ENCODE results near the gene ZNF576. TPM values are rescaled to one million over a fixed set of nuclear protein-coding genes. Genes with fewer than 3 reads are reported as not detected.

Gene ZNF576
- total and polyA plus RNA-seq, 2 of the 13 experiments (the other 11 are each of a cell fraction or from before 2014, with no cell fraction given) = 7.2 to 9.6 TPM

DNA sequence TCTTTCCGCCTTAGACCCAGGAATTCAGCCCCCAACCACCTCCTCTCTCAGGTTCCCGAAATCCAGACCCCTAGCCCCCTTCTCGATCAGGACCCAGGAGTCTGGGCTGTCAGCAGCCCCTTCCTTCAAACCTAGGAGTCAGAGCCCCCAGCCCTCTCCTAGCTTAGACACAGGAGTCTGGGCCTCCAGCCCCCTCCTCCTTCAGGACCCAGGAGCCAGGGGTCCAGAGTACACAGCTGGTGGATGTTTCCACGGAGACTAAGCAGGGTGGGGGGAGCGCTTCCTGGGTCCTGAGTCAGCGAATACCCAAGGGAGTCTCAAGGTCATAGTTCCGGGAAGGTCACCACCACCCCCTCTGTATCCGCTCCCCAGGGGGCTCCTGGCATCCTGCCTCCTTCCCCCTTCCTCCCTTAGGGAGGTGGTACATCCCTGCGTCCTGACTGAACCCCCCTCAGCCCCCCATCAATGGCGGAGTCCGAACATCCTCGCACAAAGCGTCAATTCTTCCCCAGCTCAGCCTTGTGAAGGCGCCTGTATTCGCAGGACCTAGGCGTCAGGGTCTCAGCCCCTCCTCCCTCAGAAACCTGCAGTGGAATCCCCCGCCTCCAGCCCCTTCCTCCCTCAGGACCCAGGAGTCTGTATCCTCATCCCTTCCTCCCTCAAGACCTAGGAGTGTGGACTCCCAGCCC, 38.6 kb downstream of the ZNF576 start (continued):
- TF ChIP-seq, protein P1, sequence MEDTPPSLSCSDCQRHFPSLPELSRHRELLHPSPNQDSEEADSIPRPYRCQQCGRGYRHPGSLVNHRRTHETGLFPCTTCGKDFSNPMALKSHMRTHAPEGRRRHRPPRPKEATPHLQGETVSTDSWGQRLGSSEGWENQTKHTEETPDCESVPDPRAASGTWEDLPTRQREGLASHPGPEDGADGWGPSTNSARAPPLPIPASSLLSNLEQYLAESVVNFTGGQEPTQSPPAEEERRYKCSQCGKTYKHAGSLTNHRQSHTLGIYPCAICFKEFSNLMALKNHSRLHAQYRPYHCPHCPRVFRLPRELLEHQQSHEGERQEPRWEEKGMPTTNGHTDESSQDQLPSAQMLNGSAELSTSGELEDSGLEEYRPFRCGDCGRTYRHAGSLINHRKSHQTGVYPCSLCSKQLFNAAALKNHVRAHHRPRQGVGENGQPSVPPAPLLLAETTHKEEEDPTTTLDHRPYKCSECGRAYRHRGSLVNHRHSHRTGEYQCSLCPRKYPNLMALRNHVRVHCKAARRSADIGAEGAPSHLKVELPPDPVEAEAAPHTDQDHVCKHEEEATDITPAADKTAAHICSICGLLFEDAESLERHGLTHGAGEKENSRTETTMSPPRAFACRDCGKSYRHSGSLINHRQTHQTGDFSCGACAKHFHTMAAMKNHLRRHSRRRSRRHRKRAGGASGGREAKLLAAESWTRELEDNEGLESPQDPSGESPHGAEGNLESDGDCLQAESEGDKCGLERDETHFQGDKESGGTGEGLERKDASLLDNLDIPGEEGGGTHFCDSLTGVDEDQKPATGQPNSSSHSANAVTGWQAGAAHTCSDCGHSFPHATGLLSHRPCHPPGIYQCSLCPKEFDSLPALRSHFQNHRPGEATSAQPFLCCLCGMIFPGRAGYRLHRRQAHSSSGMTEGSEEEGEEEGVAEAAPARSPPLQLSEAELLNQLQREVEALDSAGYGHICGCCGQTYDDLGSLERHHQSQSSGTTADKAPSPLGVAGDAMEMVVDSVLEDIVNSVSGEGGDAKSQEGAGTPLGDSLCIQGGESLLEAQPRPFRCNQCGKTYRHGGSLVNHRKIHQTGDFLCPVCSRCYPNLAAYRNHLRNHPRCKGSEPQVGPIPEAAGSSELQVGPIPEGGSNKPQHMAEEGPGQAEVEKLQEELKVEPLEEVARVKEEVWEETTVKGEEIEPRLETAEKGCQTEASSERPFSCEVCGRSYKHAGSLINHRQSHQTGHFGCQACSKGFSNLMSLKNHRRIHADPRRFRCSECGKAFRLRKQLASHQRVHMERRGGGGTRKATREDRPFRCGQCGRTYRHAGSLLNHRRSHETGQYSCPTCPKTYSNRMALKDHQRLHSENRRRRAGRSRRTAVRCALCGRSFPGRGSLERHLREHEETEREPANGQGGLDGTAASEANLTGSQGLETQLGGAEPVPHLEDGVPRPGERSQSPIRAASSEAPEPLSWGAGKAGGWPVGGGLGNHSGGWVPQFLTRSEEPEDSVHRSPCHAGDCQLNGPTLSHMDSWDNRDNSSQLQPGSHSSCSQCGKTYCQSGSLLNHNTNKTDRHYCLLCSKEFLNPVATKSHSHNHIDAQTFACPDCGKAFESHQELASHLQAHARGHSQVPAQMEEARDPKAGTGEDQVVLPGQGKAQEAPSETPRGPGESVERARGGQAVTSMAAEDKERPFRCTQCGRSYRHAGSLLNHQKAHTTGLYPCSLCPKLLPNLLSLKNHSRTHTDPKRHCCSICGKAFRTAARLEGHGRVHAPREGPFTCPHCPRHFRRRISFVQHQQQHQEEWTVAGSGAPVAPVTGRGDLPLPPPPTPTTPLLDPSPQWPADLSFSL (CRISPR knock-in tag; IDR thresholded peaks at IDR 0.05) = no peak
- TF ChIP-seq SMARCE1 (IDR thresholded peaks at IDR 0.05; ENCODE audit: borderline replicate concordance) (no peak), RORA (CRISPR knock-in tag; IDR thresholded peaks at IDR 0.05) (no peak), MTA1 (CRISPR knock-in tag; IDR thresholded peaks at IDR 0.05; ENCODE audit: borderline replicate concordance) (peak; percentile 70; the same call in 1 of the 2 replicates), MEIS1 (CRISPR knock-in tag; IDR thresholded peaks at IDR 0.05; ENCODE audit: borderline replicate concordance) (0 out of 2 replicates have a peak, but pooled peaks have one; percentile 42), HMGA1 (CRISPR knock-in tag; conservative IDR thresholded peaks at IDR 0.05) (no peak), ZNF468 (CRISPR knock-in tag; IDR thresholded peaks at IDR 0.05) (no peak), MEIS2 (CRISPR knock-in tag; IDR thresholded peaks at IDR 0.05) (no peak), ZNF737 (CRISPR knock-in tag; IDR thresholded peaks at IDR 0.05; ENCODE audit: borderline replicate concordance) (no peak), FOXP1 (IDR thresholded peaks at IDR 0.05) (no peak), FOXP1 (CRISPR knock-in tag; IDR thresholded peaks at IDR 0.05) (0 out of 2 replicates have a peak, but pooled peaks have one; percentile 7), DPF2 (CRISPR knock-in tag; IDR thresholded peaks at IDR 0.05; ENCODE audit: borderline replicate concordance, low read depth) (peak; percentile 61; the same call in 1 of the 2 replicates), SOX13 (IDR thresholded peaks at IDR 0.05) (no peak), SOX13 (CRISPR knock-in tag; conservative IDR thresholded peaks at IDR 0.05 in 1 of 2, IDR thresholded peaks at IDR 0.05 in 1 of 2) (peak in 1 of 2 experiments; percentile 28; a peak in 1 of 4 replicates), ZC3H4 (CRISPR knock-in tag; IDR thresholded peaks at IDR 0.05; ENCODE audit: borderline replicate concordance) (no peak), BRD4 (CRISPR knock-in tag; IDR thresholded peaks at IDR 0.05) (no peak), MAF1 (CRISPR knock-in tag; IDR thresholded peaks at IDR 0.05; ENCODE audit: borderline replicate concordance) (no peak), GZF1 (CRISPR knock-in tag; IDR thresholded peaks at IDR 0.05) (no peak), CENPT (CRISPR knock-in tag; IDR thresholded peaks at IDR 0.05; ENCODE audit: low read depth) (no peak)
- TF ChIP-seq, protein P2, sequence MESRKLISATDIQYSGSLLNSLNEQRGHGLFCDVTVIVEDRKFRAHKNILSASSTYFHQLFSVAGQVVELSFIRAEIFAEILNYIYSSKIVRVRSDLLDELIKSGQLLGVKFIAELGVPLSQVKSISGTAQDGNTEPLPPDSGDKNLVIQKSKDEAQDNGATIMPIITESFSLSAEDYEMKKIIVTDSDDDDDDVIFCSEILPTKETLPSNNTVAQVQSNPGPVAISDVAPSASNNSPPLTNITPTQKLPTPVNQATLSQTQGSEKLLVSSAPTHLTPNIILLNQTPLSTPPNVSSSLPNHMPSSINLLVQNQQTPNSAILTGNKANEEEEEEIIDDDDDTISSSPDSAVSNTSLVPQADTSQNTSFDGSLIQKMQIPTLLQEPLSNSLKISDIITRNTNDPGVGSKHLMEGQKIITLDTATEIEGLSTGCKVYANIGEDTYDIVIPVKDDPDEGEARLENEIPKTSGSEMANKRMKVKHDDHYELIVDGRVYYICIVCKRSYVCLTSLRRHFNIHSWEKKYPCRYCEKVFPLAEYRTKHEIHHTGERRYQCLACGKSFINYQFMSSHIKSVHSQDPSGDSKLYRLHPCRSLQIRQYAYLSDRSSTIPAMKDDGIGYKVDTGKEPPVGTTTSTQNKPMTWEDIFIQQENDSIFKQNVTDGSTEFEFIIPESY (CRISPR knock-in tag; IDR thresholded peaks at IDR 0.05) = no peak
- TF ChIP-seq, protein P3, sequence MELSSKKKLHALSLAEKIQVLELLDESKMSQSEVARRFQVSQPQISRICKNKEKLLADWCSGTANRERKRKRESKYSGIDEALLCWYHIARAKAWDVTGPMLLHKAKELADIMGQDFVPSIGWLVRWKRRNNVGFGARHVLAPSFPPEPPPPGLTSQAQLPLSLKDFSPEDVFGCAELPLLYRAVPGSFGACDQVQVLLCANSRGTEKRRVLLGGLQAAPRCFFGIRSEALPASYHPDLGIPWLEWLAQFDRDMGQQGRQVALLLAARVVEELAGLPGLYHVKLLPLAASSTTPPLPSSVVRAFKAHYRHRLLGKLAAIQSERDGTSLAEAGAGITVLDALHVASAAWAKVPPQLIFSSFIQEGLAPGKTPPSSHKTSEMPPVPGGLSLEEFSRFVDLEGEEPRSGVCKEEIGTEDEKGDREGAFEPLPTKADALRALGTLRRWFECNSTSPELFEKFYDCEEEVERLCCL (CRISPR knock-in tag; IDR thresholded peaks at IDR 0.05; ENCODE audit: borderline replicate concordance) = no peak
